ENCODE measurements around the gene XYLB.

The XYLB gene

DNA sequence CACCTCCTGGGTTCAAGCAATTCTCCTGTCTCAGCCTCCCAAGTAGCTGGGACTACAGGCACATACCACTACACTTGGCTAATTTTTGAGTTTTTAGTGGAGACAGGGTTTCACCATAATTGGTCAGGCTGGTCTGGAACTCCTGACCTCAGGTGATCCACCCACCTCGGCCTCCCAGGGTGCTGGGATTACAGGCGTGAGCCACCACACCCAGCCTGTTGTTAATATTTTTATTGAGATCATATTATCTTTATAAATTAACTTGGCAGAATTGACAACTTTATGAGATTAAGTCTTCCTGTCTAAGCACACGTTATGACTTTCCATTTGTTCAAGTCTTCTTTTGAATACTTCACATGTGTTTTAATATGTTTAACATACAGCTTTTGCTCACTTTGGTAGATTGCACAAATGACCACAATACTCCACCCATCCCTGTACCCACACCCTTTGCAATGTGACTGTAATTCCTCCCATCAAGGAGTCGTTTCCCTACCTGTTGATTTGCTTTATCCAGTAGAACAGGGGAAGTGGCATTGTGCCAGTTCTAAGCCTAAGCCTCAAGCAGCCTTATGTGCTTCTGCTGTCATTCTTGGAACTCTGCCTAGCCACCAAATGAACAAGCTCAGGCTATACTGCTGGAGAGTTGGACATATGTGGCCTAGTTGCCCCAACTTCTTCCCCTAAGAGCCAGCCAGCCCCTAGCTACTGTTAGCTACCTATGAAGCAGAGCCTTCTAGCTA lies 8.2 kb downstream of the XYLB start:
- DNase-seq (ENCODE audit: low read depth) = peak; percentile 62
- TF ChIP-seq, protein P1, sequence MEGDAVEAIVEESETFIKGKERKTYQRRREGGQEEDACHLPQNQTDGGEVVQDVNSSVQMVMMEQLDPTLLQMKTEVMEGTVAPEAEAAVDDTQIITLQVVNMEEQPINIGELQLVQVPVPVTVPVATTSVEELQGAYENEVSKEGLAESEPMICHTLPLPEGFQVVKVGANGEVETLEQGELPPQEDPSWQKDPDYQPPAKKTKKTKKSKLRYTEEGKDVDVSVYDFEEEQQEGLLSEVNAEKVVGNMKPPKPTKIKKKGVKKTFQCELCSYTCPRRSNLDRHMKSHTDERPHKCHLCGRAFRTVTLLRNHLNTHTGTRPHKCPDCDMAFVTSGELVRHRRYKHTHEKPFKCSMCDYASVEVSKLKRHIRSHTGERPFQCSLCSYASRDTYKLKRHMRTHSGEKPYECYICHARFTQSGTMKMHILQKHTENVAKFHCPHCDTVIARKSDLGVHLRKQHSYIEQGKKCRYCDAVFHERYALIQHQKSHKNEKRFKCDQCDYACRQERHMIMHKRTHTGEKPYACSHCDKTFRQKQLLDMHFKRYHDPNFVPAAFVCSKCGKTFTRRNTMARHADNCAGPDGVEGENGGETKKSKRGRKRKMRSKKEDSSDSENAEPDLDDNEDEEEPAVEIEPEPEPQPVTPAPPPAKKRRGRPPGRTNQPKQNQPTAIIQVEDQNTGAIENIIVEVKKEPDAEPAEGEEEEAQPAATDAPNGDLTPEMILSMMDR (conservative IDR thresholded peaks at IDR 0.05; ENCODE audit: low read length) = no peak
- no peak overlapping the region for H3K4me3 ChIP-seq (ENCODE audit: low read length)

DNA sequence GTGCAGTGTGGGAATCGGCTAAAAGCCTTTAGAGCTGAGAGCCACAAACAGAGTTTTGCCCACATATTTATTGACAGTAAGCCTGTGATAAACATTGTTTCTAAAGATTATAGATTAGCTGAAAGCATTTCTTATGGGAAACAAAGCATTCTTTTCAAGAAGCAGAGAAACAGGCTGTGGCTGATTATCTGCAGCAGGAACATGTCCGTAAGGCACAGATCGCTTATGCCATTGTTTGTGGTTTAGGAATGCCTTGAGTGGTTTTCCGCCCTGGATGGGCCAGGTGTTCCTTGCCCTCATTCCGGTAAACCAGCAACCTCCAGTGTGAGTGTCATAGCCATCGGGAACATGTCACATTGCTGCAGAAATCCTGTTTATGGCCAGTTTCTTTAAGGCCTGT lies 12.5 kb downstream of the XYLB start:
- no peak overlapping the region for H3K4me3 ChIP-seq (ENCODE audit: low read length)
- TF ChIP-seq, protein P1 (conservative IDR thresholded peaks at IDR 0.05; ENCODE audit: low read length) = no peak
- DNase-seq (ENCODE audit: low read depth) = no peak

DNA sequence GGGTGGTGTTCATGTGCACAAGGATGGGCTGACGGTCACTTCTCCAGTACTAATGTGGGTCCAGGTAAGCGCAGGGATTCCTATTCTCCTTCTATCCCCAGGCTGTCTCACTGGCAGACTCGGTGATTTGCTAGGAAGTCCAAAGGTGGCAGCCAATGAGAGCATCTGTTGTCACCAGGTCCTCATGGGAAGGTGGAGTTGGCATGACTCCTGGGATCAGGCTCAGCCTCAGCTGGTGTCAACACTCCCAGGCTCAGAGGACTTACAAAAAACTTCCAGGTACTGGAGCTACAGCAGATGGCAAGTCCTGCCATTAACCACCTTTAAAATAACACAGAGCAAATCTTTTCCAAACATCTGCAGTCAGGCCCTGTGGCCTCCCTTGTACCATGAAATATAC lies 13.8 kb downstream of the XYLB start:
- no peak overlapping the region for H3K4me3 ChIP-seq (ENCODE audit: low read length)
- TF ChIP-seq, protein P1 (conservative IDR thresholded peaks at IDR 0.05; ENCODE audit: low read length) = no peak
- no peak for DNase-seq (ENCODE audit: low read depth)

DNA sequence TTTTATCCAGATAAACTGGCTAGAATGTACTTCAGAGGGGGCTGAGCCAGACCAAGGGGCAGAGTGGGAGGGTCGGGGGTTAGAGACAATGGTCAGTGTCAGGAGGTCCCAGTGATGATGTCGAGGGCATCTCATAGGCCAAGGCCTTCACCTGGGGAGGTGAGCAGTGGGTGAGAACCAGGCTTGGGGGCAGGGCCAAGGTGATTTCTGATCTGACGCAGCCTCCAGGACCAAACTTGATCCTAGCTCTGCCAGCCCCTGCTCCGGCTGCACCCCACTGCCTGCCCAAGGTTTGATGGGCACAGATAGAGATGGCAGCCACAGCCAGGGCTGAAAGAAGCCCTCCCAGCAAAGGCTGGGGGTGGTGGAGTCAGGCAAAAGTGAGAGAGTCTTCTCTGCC lies 14.9 kb downstream of the XYLB start:
- TF ChIP-seq, protein P1 (conservative IDR thresholded peaks at IDR 0.05; ENCODE audit: low read length) = no peak
- no peak for DNase-seq (ENCODE audit: low read depth)
- no peak overlapping the region for H3K4me3 ChIP-seq (ENCODE audit: low read length)

GRCh38 chr3:38362825-38363224 lies 16.2 kb downstream of the XYLB start:
- no peak for DNase-seq (ENCODE audit: low read depth)
- TF ChIP-seq, protein P1 (conservative IDR thresholded peaks at IDR 0.05; ENCODE audit: low read length) = no peak
- H3K4me3 ChIP-seq (ENCODE audit: low read length) = no peak overlapping the region

- H3K4me3 ChIP-seq (ENCODE audit: low read length) = no peak overlapping the region
- no peak for DNase-seq (ENCODE audit: low read depth)
- TF ChIP-seq, protein P1 (conservative IDR thresholded peaks at IDR 0.05; ENCODE audit: low read length) = no peak
Observed at GRCh38 chr3:38364721-38365400, 18.3 kb downstream of the XYLB start.
